M059J (cell line): ENCODE results near the gene PLLP. TPM values are rescaled to one million over a fixed set of nuclear protein-coding genes. Genes with fewer than 3 reads are reported as not detected.
"Not testable (repeated sequence)": the region's sequence is repeated elsewhere in the genome, so short reads cannot be mapped to it uniquely, and the experiment has no call there.

Source experiments
- DNase-seq: peaks from one replicate; pipeline ENCODE4 v3.0.0-alpha.2; 2012; ENCODE audit warnings: low read depth
- total RNA-seq: library from RNA; depleted of rRNA; stranded (reverse); fragments of >200 nt; shearing (Covaris generic); gene quantifications from 2 replicates; pipeline ENCODE4 v1.2.3, GENCODE V29; 2014

Gene PLLP
- total RNA-seq, 1 experiment from 2014 or later, result 0.62 TPM

DNA sequence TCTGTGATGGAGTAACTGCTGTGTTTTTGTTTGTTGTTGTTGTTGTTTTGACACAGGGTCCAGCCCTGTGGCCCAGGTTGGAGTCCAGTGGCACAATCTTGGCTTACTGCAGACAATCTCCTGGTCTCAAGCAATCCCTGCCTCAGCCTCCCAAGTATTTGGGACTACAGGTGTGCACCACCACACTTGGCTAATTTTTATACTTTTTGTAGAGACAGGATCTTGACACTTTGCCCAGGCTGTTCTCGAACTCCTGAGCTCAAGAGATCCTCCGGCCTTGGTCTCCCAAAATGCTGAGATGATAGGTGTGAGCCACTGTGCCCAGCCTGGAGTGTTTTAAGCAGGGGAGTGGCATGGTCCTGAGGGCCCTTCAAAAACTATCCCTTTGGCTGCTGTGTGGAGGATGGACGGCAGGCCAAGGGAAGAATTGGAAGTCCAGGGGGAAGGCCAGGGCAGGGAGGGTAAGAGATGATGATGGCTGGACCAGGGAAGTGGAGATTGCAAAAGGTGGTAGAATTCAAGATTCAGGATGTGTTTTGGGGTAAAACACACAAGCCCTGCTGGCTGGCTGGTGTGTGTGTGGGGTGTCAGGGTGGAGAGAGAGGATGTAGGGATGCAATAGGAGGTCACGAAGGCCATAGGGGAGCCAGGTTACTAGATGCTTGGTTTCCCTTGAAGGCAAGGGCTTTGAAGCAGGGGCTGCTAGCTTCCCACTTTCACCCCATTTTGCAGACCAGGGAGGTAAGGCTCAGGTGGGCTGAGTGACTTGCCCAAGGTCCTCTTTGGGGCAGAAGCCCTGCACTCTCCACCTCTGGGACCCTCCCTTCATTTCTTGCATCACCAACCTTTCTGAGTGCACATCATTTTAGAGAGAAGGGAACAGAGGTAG is 18.8 kb upstream of the PLLP start:
- DNase-seq, result no peak

DNA sequence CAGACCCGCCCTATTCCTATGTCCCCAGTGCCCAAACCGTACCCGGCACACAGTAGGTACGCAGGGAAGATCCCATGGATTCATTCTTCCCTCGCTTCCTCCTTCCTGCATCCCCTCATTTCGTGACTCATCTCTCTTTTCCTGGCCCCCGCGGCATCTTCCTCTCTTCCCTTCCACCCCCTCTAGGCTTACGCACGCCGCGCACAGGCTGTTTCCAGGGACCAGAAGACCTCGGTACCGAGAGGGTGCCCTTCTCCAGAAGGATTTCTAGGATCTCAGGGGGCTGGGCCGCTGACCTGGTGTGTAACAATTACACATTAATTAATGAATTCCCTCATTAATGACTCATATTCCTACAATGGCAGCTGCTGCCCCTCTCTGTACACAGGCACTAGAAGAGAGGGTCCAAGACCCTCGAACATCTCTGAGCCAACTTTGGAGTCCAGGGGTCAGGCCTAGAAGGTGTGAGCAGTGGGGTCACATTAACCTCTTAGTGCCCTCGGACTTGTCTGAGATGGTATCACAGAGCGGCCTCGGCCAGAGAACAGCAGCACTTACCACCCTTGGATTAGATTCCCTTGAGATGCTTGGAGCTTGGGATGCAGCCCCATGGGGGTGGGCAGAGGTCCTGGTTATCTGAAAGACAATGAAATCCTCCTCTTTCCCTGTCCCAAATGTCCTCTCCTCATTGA is 16.8 kb upstream of the PLLP start:
- DNase-seq, result no peak

DNA sequence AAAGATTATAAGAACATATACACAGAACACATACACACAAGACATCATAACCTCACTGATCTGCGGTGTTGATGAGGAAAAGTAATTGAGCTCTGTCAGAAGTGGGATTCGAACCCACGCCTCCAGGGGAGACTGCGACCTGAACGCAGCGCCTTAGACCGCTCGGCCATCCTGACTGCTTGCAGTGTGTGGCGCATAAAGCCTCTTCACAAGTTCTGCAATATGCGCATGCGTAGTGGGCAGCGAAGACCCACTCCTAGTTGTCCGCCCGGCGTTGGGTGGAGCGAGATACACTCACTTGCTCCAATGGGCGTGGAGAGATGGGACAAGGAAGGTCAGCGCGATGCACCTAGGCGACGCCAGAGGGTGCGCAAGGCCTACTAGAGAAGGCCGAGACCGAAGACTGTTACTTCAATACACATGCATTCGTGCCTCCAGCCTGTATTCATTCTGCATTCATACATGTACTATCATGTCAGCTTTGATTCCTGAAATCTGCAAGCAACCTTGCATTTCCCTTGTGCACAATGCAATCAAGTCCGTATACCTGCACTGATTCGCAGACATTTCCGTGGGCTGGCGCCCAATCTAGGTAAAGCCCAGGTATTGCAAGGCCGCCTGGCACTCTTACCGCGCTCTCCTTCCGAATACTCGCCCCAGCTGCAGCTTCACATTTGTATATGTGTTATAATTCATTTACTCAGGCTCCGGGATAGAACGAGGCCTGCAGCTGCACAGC is 16.1 kb upstream of the PLLP start:
- peak; percentile 98 for DNase-seq

GRCh38 chr16:57299719-57300386 is 15.4 kb upstream of the PLLP start:
- DNase-seq, result peak; percentile 96

GRCh38 chr16:57299009-57299718 is 14.7 kb upstream of the PLLP start:
- no peak for DNase-seq

- DNase-seq, result no peak
These were observed 13.4 kb upstream of the PLLP start for GRCh38 chr16:57297856-57298255.

- DNase-seq, result peak; percentile 31
These were observed 5.2 kb upstream of the PLLP start for GRCh38 chr16:57289391-57290257.

DNA sequence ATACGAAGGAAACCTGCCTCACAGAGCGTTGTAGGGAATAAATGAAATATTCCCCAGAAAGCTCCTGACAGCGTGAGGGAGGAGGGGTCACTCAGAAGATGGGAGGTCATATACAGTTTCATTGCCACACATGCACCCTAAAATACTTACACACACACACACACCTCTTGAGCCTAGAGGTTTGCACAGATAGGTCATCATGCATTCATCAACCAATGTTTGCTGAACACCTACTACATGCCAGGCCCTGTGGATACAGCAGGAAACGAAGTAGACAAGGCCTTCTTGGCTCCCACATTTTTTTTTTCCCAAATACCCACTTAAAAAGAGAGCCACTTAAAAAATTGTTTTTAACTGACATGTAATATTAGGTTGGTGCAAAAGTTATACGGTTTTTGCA is 907 bp upstream of the PLLP start:
- no peak for DNase-seq

DNA sequence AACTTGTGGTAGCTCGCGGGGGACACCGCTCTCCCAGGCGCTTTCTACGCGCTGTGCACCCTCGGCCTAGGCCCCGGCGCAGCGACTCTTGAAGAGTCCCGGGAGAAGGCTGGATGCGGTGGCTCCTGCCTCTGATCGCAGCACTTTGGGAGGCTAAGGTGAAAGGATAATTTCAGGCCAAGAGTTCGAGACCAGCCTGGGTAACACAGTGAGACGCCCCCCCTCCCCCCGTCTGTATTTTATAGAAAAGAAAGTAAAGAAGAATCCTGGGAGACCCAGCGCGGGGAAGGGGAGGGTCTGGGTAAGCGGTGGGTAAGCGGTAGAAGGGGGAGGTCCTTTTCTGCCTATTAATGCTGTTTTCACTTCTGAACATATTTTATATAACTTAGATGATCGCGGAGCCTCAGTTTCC is 486 bp upstream of the PLLP start:
- no peak for DNase-seq

- no peak for DNase-seq
These were observed 588 bp downstream of the PLLP start for GRCh38 chr16:57283959-57284208.

DNA sequence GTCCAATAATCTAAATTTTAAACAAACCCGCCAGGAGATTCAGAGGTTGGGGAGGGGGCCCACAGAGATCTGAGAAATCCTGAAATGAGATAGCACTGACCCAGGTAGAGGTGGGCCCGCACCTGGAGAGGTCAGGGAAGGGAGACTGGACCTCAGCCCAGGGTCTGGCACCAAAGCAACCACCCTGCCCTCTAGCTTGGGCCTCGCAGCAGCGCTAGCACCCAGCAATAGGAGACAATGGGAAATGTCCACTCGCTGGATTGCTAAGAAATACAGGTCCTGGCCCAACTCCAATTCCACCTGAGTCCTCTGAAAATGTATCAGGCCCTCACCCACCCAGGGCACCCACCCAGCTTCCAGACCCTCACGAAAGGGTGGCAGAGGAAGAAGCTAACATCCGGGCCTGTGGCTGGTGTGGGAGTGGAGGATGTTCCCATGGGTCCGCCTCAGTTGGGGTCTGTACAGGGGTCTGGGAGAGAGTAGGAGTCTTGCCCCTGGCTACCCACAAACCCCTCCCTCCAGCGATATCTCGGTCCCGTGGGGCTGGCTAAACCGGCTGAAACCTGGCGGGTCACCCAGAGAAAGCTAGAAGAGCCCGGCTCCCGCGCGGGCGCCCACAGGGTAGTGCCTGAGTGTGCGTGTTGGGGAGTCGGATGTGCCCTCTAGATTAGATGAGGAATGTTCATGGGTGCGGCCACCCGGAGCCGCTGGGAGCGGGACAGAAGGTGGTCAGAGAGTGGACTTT is 1.1 kb downstream of the PLLP start:
- no peak for DNase-seq

GRCh38 chr16:57282510-57283213 is 1.8 kb downstream of the PLLP start:
- DNase-seq, result no peak

DNA sequence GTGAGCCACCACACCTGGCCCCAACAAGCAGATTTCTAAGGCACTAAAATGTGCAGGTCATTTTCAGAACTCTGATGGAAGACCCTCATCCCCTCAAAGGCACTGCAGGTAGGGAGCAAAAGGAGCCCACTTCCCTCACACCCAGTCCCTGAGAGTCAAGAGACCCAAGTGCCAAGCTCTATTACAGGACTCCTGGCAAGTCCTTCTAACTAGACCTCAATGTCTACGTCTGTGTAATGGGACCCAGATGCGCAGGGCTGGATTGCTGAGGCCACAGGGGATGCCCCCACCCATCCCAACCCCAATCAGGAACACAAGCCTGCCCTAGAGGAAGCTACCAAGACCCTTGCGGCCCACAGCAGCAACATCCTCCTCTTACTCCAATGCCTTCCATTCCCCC is 2.7 kb downstream of the PLLP start:
- DNase-seq, result no peak

DNA sequence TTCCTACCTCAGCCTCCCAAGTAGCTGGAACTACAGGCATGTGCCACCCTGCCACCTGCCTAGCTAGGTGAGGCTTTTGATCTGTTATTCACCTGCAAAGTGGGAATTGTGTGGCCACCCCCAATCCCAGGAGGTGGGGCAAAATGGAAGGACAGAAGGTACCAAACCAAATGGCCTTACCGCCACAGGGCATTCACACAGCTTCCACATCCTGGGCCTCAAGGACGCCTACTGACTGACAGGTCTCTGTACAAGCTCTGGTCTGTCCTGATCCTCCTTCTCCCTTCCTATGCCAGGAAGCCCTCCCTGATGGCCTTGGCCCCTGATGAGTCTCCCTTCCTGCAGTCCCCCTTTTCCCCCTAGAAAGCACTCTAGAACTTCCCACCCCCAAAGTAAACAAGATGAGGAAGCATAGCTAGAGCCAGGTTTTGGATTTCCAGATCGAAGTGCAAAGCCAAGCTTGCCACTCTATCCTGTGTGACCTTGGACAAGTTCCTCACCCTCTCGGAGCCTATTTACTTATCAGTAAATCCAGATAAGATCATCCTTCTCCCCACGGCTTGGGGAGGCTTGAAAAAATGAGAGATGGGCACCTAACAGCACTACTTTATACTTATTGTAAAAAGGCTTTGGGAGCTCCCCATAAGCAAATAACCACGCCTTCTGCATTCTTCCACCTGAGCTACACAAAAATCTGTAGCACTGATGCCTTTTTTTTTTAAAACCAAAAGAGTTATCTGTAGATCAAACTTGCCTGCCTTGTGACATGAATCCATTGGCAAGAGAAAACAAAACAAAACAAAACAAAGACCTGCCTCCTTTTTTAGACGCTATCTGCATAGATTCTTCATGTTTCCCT is 4.5 kb downstream of the PLLP start:
- no peak for DNase-seq

GRCh38 chr16:57278494-57278893 is 6.0 kb downstream of the PLLP start:
- no peak for DNase-seq

GRCh38 chr16:57277586-57277985 is 6.9 kb downstream of the PLLP start:
- DNase-seq, result peak; percentile 95

- DNase-seq, result no peak
These were observed 7.9 kb downstream of the PLLP start for GRCh38 chr16:57276596-57276995.

DNA sequence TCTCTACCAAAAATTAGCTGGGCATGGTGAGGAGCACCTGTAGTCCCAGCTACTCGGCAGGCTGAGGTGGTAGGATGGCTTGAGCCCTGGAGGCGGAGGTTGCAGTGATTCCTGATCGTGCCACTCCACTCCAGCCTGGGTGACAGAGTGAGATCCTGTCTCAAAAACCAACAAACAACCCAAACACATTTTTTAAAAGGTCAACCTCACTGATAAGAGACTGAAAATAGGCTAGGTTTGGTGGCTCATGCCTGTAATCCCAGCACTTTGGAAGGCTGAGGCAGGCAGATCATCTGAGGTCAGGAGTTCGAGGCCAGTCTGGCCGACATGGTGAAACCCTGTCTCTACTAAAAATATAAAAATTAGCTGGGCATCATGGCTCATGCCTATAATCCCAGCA is 8.5 kb downstream of the PLLP start:
- DNase-seq, result not testable (repeated sequence)
